ENCODE data around the gene DENND1A.

The DENND1A gene

DNA sequence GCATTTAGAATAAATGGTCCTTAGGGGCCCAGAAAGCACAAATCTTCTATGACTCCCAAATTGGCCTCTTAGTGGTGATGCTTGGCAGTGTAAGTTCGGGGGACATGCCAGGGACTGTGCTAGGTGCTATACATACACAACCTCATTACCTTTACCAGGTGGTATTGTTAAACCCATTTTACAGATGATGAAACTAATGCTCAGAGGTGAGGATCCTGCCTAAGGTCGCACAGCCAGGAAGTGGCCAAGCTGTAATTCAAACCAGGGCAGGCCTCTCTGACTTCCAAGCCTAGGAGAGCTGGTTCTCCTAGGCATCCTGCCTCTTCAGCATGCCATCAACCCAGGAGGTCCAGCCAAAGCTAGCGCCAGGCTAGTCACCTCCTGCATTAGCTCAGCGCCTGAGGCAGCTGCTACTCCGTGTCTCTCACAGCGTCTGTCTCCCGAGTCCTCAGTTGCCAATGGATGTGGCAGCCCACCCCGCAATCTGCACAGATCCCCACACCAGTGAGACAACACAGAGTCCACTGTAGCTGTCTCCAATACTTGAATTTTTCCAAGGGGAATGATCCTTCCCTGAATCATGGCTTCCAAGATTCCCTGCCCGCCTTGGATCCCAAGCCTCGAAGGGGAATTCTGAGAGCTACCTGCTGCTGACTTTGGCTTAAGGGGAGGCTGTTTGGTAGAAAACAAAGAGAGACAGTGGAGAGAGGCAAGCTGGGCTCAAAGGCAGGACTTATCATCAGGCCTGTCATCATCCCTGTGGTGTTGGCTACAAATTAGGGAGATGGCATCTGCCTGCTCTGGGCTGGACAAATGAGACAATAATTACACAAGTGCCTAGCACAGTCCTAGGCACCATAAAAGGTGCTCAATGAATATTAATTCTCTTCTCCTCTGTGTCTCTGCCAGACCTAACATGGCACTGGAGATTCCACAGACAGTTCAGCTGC lies 521.3 kb downstream of the DENND1A start:
- TF ChIP-seq SUZ12 (IDR thresholded peaks at IDR 0.05; ENCODE audit: extremely low read depth, insufficient read depth, insufficient read length), result no peak
- no peak for TF ChIP-seq YY1 (IDR thresholded peaks at IDR 0.05; ENCODE audit: insufficient read depth, insufficient read length)
- TF ChIP-seq ZNF274 (IDR thresholded peaks at IDR 0.05; ENCODE audit: low read depth, low read length), result no peak
- Histone ChIP-seq H3K4me3 (ENCODE audit: insufficient read length, low read depth) (no peak overlapping the region), H3K36me3 (ENCODE audit: insufficient read depth, insufficient read length, low read length) (no peaks in the 10 kb centered on the region), H3K9ac (ENCODE audit: insufficient read length, low read depth) (no peak overlapping the region), H3K9me3 (ENCODE audit: insufficient read depth, low read length) (no peaks in the 10 kb centered on the region), H3K27me3 (ENCODE audit: insufficient read depth, insufficient read length) (peaks cover 7% of the 10 kb centered on the region), H3K4me1 (ENCODE audit: insufficient read depth, insufficient read length) (peaks cover 16% of the 10 kb centered on the region)
- DNase-seq (ENCODE audit: low read depth, low spot score), result no peak

DNA sequence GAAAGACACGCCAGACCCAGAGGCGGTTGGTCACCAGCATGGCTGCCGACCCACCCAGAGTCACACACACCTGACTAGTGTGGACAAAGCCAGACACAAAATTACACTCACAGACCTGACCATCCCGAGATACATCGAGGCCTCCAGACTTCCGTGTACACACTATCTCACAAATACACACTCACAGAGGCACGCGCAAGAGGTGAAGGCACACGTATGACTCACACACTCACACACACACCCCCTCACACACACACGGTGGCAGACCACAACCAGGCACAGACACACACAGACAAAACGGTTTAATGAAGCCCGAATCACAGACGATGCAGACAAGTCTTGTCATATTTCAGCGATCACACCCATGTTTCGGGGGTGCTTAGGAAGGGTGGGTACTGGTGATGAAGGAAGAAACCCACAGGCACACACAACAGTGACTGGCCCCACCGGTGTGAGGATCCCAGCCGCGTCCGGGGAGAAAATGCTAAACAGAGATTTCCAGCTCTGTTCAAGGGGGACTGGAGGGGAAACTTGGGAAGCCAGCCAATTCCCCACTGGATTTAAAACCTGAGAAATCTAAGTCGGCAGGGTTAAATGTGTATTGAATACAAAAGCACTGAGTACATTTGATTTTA lies 522.6 kb downstream of the DENND1A start:
- peak overlapping the region; percentile 54 for H3K9ac ChIP-seq (ENCODE audit: insufficient read length, low read depth)
- no peaks in the 10 kb centered on the region for H3K9me3 ChIP-seq (ENCODE audit: insufficient read depth, low read length)
- no peak overlapping the region for H3K4me3 ChIP-seq (ENCODE audit: insufficient read length, low read depth)
- no peaks in the 10 kb centered on the region for H3K36me3 ChIP-seq (ENCODE audit: insufficient read depth, insufficient read length, low read length)
- DNase-seq (ENCODE audit: low read depth, low spot score), result no peak
- peaks cover 23% of the 10 kb centered on the region for H3K4me1 ChIP-seq (ENCODE audit: insufficient read depth, insufficient read length)
- H3K27me3 ChIP-seq (ENCODE audit: insufficient read depth, insufficient read length), result peaks cover 8% of the 10 kb centered on the region
- TF ChIP-seq YY1 (IDR thresholded peaks at IDR 0.05; ENCODE audit: insufficient read depth, insufficient read length) (no peak), ZNF274 (IDR thresholded peaks at IDR 0.05; ENCODE audit: low read depth, low read length) (no peak), SUZ12 (IDR thresholded peaks at IDR 0.05; ENCODE audit: extremely low read depth, insufficient read depth, insufficient read length) (no peak)

DNA sequence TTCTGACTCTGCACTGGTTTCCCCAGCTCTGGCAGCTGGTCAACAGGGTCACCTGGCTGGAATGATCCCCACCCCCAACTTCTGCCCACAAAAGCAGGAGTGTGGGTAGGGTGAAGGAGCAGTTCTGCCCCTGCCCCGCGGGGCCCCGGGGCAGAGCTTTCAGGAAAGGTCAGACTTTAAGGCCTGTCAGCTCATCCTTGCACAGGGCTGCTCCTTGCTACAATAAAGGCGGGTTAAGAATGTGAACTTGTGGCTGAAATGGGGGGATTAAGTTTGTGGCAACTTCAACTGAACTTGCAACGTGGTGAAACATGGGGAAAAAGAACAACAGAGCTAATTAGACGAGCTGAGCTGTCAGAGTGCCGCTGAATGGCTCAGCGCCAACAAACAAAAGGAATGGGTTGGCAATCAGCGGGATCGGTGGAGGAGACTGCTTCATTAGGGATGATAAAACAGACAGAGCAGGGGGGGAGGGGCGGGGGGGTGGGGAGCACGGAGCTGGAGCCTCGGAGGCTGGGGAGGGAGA lies 523.2 kb downstream of the DENND1A start:
- H3K27me3 ChIP-seq (ENCODE audit: insufficient read depth, insufficient read length), result peaks cover 8% of the 10 kb centered on the region
- H3K9me3 ChIP-seq (ENCODE audit: insufficient read depth, low read length), result no peaks in the 10 kb centered on the region
- H3K4me3 ChIP-seq (ENCODE audit: insufficient read length, low read depth), result no peak overlapping the region
- peak; percentile 50 for DNase-seq (ENCODE audit: low read depth, low spot score)
- peak overlapping the region; percentile 58 for H3K9ac ChIP-seq (ENCODE audit: insufficient read length, low read depth)
- TF ChIP-seq YY1 (IDR thresholded peaks at IDR 0.05; ENCODE audit: insufficient read depth, insufficient read length), result no peak
- TF ChIP-seq SUZ12 (IDR thresholded peaks at IDR 0.05; ENCODE audit: extremely low read depth, insufficient read depth, insufficient read length), result no peak
- TF ChIP-seq ZNF274 (IDR thresholded peaks at IDR 0.05; ENCODE audit: low read depth, low read length), result no peak
- H3K4me1 ChIP-seq (ENCODE audit: insufficient read depth, insufficient read length), result peaks cover 26% of the 10 kb centered on the region
- no peaks in the 10 kb centered on the region for H3K36me3 ChIP-seq (ENCODE audit: insufficient read depth, insufficient read length, low read length)

DNA sequence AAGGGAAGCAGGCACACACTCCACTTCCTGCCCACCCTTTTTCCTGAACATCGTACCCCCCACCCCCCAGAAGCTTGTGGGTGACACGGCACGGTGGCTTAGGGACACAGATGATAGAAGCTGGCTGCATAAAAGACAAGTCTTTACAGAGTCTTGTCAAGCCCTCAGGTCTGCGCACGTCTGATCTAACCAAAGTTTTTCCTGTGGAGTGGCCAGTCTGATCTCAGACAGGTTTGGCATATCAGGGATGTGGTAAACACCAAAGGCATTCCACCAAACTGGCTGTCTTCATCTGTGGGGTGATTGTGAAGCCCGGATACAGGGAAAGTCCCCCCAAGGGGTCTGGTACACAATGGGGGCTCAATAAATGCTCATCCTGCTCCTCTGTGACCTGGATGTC lies 523.9 kb downstream of the DENND1A start:
- H3K9ac ChIP-seq (ENCODE audit: insufficient read length, low read depth), result peak overlapping the region; percentile 58
- H3K9me3 ChIP-seq (ENCODE audit: insufficient read depth, low read length), result no peaks in the 10 kb centered on the region
- peaks cover 8% of the 10 kb centered on the region for H3K27me3 ChIP-seq (ENCODE audit: insufficient read depth, insufficient read length)
- no peak for DNase-seq (ENCODE audit: low read depth, low spot score)
- no peaks in the 10 kb centered on the region for H3K36me3 ChIP-seq (ENCODE audit: insufficient read depth, insufficient read length, low read length)
- TF ChIP-seq YY1 (IDR thresholded peaks at IDR 0.05; ENCODE audit: insufficient read depth, insufficient read length), result no peak
- no peak for TF ChIP-seq SUZ12 (IDR thresholded peaks at IDR 0.05; ENCODE audit: extremely low read depth, insufficient read depth, insufficient read length)
- no peak for TF ChIP-seq ZNF274 (IDR thresholded peaks at IDR 0.05; ENCODE audit: low read depth, low read length)
- no peak overlapping the region for H3K4me3 ChIP-seq (ENCODE audit: insufficient read length, low read depth)
- peaks cover 30% of the 10 kb centered on the region for H3K4me1 ChIP-seq (ENCODE audit: insufficient read depth, insufficient read length)

DNA sequence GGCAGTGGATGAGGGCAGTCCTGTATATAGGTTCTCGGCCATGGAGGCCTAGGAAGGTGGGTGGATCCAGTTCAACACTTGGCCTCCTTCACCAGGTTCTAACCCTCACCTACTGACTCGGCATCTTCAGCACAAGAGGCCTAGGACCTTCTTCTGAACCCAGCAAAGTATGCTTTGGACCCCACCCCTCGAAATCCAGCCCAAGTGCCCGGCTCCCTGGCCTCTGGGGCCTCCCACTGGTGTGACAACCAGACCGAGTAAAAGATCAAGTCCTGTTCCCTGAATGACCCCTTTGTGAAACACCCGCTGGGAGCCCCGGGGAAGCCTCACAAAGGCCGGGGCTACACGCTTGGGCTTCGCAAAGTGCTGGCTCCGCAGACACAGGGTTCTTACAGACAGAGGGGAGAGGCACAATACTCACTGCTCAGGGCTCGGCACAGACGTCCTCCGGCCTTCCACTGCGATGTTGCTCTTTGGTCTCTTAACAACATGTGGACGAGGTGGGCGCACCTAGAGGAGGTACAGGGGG lies 526.9 kb downstream of the DENND1A start:
- H3K9ac ChIP-seq (ENCODE audit: insufficient read length, low read depth), result no peak overlapping the region
- H3K4me1 ChIP-seq (ENCODE audit: insufficient read depth, insufficient read length), result peaks cover 27% of the 10 kb centered on the region
- H3K9me3 ChIP-seq (ENCODE audit: insufficient read depth, low read length), result no peaks in the 10 kb centered on the region
- TF ChIP-seq SUZ12 (IDR thresholded peaks at IDR 0.05; ENCODE audit: extremely low read depth, insufficient read depth, insufficient read length) (no peak), YY1 (IDR thresholded peaks at IDR 0.05; ENCODE audit: insufficient read depth, insufficient read length) (no peak), ZNF274 (IDR thresholded peaks at IDR 0.05; ENCODE audit: low read depth, low read length) (no peak)
- no peak overlapping the region for H3K4me3 ChIP-seq (ENCODE audit: insufficient read length, low read depth)
- H3K27me3 ChIP-seq (ENCODE audit: insufficient read depth, insufficient read length), result peaks cover 8% of the 10 kb centered on the region
- no peaks in the 10 kb centered on the region for H3K36me3 ChIP-seq (ENCODE audit: insufficient read depth, insufficient read length, low read length)
- no peak for DNase-seq (ENCODE audit: low read depth, low spot score)

DNA sequence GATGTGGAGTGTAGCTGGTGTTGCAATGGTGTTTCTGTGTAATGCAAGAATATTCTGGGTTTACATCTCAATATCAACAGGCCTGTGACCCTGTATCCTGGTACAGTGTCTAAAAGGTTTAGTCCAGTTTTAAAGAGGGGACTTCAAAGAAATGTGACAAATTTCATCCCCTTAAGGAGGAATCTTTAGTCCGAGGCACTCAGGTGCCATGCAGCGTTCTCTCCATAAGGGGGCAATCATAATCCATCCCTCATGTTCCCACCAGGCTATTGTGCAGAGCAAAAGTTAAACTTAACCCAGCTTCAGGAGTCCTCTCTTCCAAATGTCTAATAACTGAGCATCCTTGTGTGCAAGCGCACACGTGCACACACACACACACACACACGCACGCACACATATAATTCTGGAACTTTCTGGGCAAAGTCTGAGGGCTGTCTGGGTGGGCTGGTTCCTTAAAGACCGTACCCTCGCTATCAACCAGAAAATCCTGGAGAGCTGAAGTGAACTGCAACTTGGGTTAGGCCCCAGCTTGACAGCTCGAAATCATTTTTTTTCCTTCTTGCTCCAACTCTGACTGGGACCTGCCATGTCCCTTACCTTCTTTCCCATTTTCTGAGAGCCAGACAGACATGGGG lies 527.9 kb downstream of the DENND1A start:
- TF ChIP-seq SUZ12 (IDR thresholded peaks at IDR 0.05; ENCODE audit: extremely low read depth, insufficient read depth, insufficient read length) (no peak), ZNF274 (IDR thresholded peaks at IDR 0.05; ENCODE audit: low read depth, low read length) (no peak), YY1 (IDR thresholded peaks at IDR 0.05; ENCODE audit: insufficient read depth, insufficient read length) (no peak)
- Histone ChIP-seq H3K9me3 (ENCODE audit: insufficient read depth, low read length) (no peaks in the 10 kb centered on the region), H3K36me3 (ENCODE audit: insufficient read depth, insufficient read length, low read length) (no peaks in the 10 kb centered on the region), H3K27me3 (ENCODE audit: insufficient read depth, insufficient read length) (peaks cover 8% of the 10 kb centered on the region), H3K4me3 (ENCODE audit: insufficient read length, low read depth) (no peak overlapping the region), H3K4me1 (ENCODE audit: insufficient read depth, insufficient read length) (peaks cover 21% of the 10 kb centered on the region), H3K9ac (ENCODE audit: insufficient read length, low read depth) (no peak overlapping the region)
- DNase-seq (ENCODE audit: low read depth, low spot score), result peak; percentile 44

All from NT2/D1 (cell line).